Uterus (tissue), 4 donors: ENCODE measurements around the gene SLC28A2. TPM values are rescaled to one million over a fixed set of nuclear protein-coding genes. Genes with fewer than 3 reads are reported as not detected.

Experiments
- DNase-seq, 2 donors: peaks; one replicate each; pipeline ENCODE4 v3.0.0-alpha.2; 2019 to 2020
- H3K27ac ChIP-seq, 2 donors: fragments of 200-600 bp; sonication (generic); 1 replicate in 1 of 2; 2 replicates in 1 of 2; pipeline ENCODE4 v1.5.1; 2016 to 2018
- H3K27me3 ChIP-seq, 2 donors: fragments of 200-600 bp; sonication (generic); one replicate each; pipeline ENCODE4 v1.5.1; 2018 to 2019; ENCODE audit warnings: control low read depth in 1 of 2
- H3K36me3 ChIP-seq, 2 donors: fragments of 200-600 bp; sonication (generic); one replicate each; pipeline ENCODE4 v1.5.1; 2019; ENCODE audit warnings: control low read depth in 1 of 2
- H3K4me1 ChIP-seq, 2 donors: fragments of 200-600 bp; sonication (generic); one replicate each; pipeline ENCODE4 v1.5.1; 2018 to 2019; ENCODE audit warnings: control low read depth in 1 of 2
- H3K4me3 ChIP-seq, 2 donors: fragments of 200-600 bp; sonication (generic); 1 replicate in 1 of 2; 2 replicates in 1 of 2; pipeline ENCODE4 v1.5.1; 2018 to 2019; ENCODE audit warnings: mild to moderate bottlenecking in 1 of 2
- H3K9me3 ChIP-seq, 2 donors: fragments of 200-600 bp; sonication (generic); one replicate each; pipeline ENCODE4 v1.5.1; 2019; ENCODE audit warnings: control low read depth in 1 of 2
- CTCF ChIP-seq, 4 experiments: fragments of 200-600 bp in 2 of 4; fragments of 450-650 bp in 2 of 4; sonication (generic) in 2 of 4; IDR thresholded peaks; one replicate each; pipeline ENCODE4 v1.5.1; 2016 to 2019; ENCODE audit warnings: antibody characterized with exemption in 4 of 4, mild to moderate bottlenecking in 2 of 4, moderate library complexity in 1 of 4
- POLR2A ChIP-seq, 2 donors: fragments of 450-650 bp; IDR thresholded peaks; one replicate each; pipeline ENCODE4 v1.6.1; 2016; ENCODE audit warnings: antibody characterized with exemption in 2 of 2, mild to moderate bottlenecking in 1 of 2, moderate library complexity in 1 of 2
- intact Hi-C: fragments of 100-400 bp; cut with DNase I; formaldehyde crosslinking; loops from one replicate; pipeline ENCODE4 v1.15.1; 2023; ENCODE audit warnings: low total_unique reads
- total RNA-seq, 4 donors: library from RNA; depleted of rRNA in 3 of 4; stranded (reverse); fragments of >200 nt in 3 of 4; gene quantifications; one replicate each; pipeline versions ENCODE4 v1.1.0 to v1.2.4, GENCODE V29; 2014 to 2023
- donor health status: DM: yes; HTN: yes; CAD: no.

The SLC28A2 gene
- total RNA-seq: not detected

GRCh38 chr15:45251888-45252287 is at the start of gene SLC28A2:
TSS of gene SLC28A2 (plus strand) at chr15:45252234. CDS start at chr15:45253216, 982 bp downstream.
- no peak for DNase-seq
- Histone ChIP-seq H3K4me3 (no peak within 1 kb of the TSS), H3K36me3 (no peaks in the 10 kb centered on the region), H3K4me1 (no peaks in the 10 kb centered on the region), H3K9me3 (no peaks in the 10 kb centered on the region), H3K27ac (no peak within 1 kb of the TSS), H3K27me3 (no peaks in the 10 kb centered on the region)
- TF ChIP-seq CTCF (IDR thresholded peaks at IDR 0.05): no peak
- TF ChIP-seq POLR2A (IDR thresholded peaks at IDR 0.05): no peak
- intact Hi-C loops: no loop called here

GRCh38 chr15:45203182-45203581 is 48.9 kb upstream of the SLC28A2 start:
- Histone ChIP-seq H3K4me1 (no peaks in the 10 kb centered on the region), H3K36me3 (no peaks in the 10 kb centered on the region), H3K4me3 (no peak overlapping the region), H3K27me3 (no peaks in the 10 kb centered on the region), H3K9me3 (no peaks in the 10 kb centered on the region), H3K27ac (no peak overlapping the region)
- DNase-seq: no peak
- intact Hi-C loops: no loop called here
- no peak for TF ChIP-seq POLR2A (IDR thresholded peaks at IDR 0.05)
- no peak for TF ChIP-seq CTCF (IDR thresholded peaks at IDR 0.05)

- intact Hi-C loops: no loop called here
- TF ChIP-seq POLR2A (IDR thresholded peaks at IDR 0.05): no peak
- peak in 3 of 4 experiments; percentile 12 to 40 (median 27) for TF ChIP-seq CTCF (IDR thresholded peaks at IDR 0.05)
- Histone ChIP-seq H3K27ac (no peak overlapping the region), H3K27me3 (no peaks in the 10 kb centered on the region), H3K4me1 (no peaks in the 10 kb centered on the region), H3K9me3 (no peaks in the 10 kb centered on the region), H3K36me3 (no peaks in the 10 kb centered on the region), H3K4me3 (no peak overlapping the region)
- DNase-seq: no peak
Measured at GRCh38 chr15:45205192-45205591, 46.8 kb upstream of the SLC28A2 start.

- no peak overlapping the region for H3K4me3 ChIP-seq
- H3K27ac ChIP-seq: no peak overlapping the region
- TF ChIP-seq POLR2A (IDR thresholded peaks at IDR 0.05): no peak
- no peak for TF ChIP-seq CTCF (IDR thresholded peaks at IDR 0.05)
- H3K9me3 ChIP-seq: no peaks in the 10 kb centered on the region
- no peak for DNase-seq
- H3K27me3 ChIP-seq: no peaks in the 10 kb centered on the region
- intact Hi-C loops: no loop called here
- H3K36me3 ChIP-seq: no peaks in the 10 kb centered on the region
- no peaks in the 10 kb centered on the region for H3K4me1 ChIP-seq
Measured at GRCh38 chr15:45212493-45212892, 39.5 kb upstream of the SLC28A2 start.

- Histone ChIP-seq H3K27ac (no peak overlapping the region), H3K4me1 (no peaks in the 10 kb centered on the region), H3K36me3 (no peaks in the 10 kb centered on the region), H3K4me3 (no peak overlapping the region), H3K27me3 (no peaks in the 10 kb centered on the region), H3K9me3 (no peaks in the 10 kb centered on the region)
- no peak for DNase-seq
- TF ChIP-seq CTCF (IDR thresholded peaks at IDR 0.05): no peak
- no peak for TF ChIP-seq POLR2A (IDR thresholded peaks at IDR 0.05)
- intact Hi-C loops: no loop called here
Measured at GRCh38 chr15:45221053-45221599, 30.9 kb upstream of the SLC28A2 start.
